Right atrium auricular region (tissue), 2 donors: ENCODE measurements around the gene NSMCE3. TPM values are rescaled to one million over a fixed set of nuclear protein-coding genes. Genes with fewer than 3 reads are reported as not detected.
"Not testable (repeated sequence)": the region's sequence is repeated elsewhere in the genome, so short reads cannot be mapped to it uniquely, and the experiment has no call there.

Experiments used
- DNase-seq: peaks from one replicate; pipeline ENCODE4 v3.0.0-alpha.2; 2019; ENCODE audit warnings: low spot score
- H3K27ac ChIP-seq, 2 donors: fragments of 200-600 bp; sonication (generic); 1 replicate in 1 of 2; 2 replicates in 1 of 2; pipeline ENCODE4 v1.5.1; 2016 to 2019
- H3K27me3 ChIP-seq, 2 donors: fragments of 200-600 bp; sonication (generic); one replicate each; pipeline versions ENCODE4 v1.5.1 to v1.6.0; 2017 to 2019
- H3K36me3 ChIP-seq: fragments of 200-600 bp; sonication (generic); one replicate; pipeline ENCODE4 v1.5.1; 2016
- H3K4me1 ChIP-seq, 2 donors: fragments of 200-600 bp; sonication (generic); one replicate each; pipeline versions ENCODE4 v1.5.1 to v1.6.0; 2017 to 2019
- H3K4me3 ChIP-seq, 2 donors: fragments of 200-600 bp; sonication (generic); 1 replicate in 1 of 2; 2 replicates in 1 of 2; pipeline ENCODE4 v1.5.1; 2017 to 2019; ENCODE audit warnings: mild to moderate bottlenecking in 1 of 2, moderate library complexity in 1 of 2
- H3K9me3 ChIP-seq, 2 donors: fragments of 200-600 bp; sonication (generic); one replicate each; pipeline ENCODE4 v1.5.1; 2019
- total RNA-seq, 2 donors: library from RNA; depleted of rRNA; stranded (reverse); fragments of >200 nt; gene quantifications; one replicate each; pipeline ENCODE4 v1.1.0, GENCODE V29; 2016
- TF ChIP-seq, protein P1 (sequence below), 2 donors: fragments of 200-600 bp; sonication (generic); IDR thresholded peaks; one replicate each; pipeline ENCODE4 v1.5.1; 2019; ENCODE audit warnings: antibody characterized with exemption in 2 of 2

NSMCE3 gene
- total RNA-seq, 2 donors from 2014 or later = 8.8 to 11.5 TPM

DNA sequence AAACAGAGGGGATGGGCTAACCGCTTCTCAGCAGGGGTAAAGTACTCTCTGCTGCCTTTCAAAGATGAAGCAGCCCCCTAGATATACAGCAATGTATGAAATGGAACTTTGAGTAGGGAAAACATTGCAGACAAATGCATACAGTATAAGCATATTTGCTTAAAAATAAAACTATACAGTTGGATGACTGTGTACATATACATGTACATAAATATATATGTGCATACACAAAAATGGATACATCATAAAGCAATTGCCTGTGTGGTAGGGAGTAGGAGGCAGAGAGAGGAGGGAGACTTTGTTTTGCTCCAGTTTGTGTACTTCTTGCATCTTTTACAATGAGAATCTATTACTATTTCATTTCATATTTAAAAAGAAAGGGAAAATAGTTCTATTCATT, 28.4 kb downstream of the NSMCE3 start:
- Histone ChIP-seq H3K4me3 (no peak overlapping the region), H3K9me3 (no peaks in the 10 kb centered on the region), H3K27ac (no peak overlapping the region), H3K36me3 (no peaks in the 10 kb centered on the region), H3K27me3 (no peaks in the 10 kb centered on the region), H3K4me1 (no peaks in the 10 kb centered on the region)
- no peak for DNase-seq
- TF ChIP-seq, protein P1, sequence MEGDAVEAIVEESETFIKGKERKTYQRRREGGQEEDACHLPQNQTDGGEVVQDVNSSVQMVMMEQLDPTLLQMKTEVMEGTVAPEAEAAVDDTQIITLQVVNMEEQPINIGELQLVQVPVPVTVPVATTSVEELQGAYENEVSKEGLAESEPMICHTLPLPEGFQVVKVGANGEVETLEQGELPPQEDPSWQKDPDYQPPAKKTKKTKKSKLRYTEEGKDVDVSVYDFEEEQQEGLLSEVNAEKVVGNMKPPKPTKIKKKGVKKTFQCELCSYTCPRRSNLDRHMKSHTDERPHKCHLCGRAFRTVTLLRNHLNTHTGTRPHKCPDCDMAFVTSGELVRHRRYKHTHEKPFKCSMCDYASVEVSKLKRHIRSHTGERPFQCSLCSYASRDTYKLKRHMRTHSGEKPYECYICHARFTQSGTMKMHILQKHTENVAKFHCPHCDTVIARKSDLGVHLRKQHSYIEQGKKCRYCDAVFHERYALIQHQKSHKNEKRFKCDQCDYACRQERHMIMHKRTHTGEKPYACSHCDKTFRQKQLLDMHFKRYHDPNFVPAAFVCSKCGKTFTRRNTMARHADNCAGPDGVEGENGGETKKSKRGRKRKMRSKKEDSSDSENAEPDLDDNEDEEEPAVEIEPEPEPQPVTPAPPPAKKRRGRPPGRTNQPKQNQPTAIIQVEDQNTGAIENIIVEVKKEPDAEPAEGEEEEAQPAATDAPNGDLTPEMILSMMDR (IDR thresholded peaks at IDR 0.05) = no peak

DNA sequence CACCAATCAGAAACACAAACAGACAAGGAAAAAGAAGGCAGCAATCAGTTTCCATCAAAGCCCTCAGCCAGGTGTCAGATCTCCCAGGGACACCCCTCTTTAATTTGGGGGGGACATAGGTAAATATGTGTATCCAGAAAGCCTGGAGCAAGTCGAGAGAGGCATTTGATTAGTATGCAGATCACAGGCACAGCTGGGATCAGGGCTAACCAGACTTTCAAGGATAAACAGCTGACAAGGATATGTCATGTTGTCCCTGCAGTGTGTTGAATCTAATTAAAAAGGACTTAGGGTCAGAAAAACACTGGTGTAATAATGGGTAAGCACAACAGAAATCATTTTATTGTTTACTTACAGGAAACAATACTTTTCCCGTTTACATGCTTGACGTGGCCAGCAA, 30.2 kb downstream of the NSMCE3 start:
- no peak overlapping the region for H3K4me3 ChIP-seq
- no peaks in the 10 kb centered on the region for H3K36me3 ChIP-seq
- DNase-seq = no peak
- TF ChIP-seq, protein P1 (IDR thresholded peaks at IDR 0.05) = no peak
- no peak overlapping the region for H3K27ac ChIP-seq
- H3K9me3 ChIP-seq = peaks cover 0 to 9% of the 10 kb centered on the region in 2 donors
- H3K4me1 ChIP-seq = no peaks in the 10 kb centered on the region
- H3K27me3 ChIP-seq = no peaks in the 10 kb centered on the region

DNA sequence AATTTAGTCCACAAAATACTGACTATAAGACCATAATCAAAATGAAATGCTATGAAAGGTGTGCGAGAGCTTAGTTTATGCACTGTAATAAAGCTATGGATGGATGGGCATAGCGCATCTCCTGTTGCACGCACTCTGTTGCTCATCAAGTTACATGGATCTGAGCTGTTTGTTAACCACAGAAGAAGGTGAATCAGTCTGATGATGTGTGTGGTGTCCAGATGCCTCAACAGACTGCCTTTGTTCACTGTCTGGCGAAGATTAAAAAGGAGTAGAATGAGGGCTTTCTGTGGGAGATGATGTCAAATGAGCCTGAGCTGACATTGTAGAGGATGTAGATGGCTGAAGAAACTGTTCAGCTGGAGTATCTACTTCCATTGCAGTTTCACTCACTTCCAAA, 36.1 kb downstream of the NSMCE3 start:
- no peak for DNase-seq
- TF ChIP-seq, protein P1 (IDR thresholded peaks at IDR 0.05) = no peak
- no peaks in the 10 kb centered on the region for H3K4me1 ChIP-seq
- H3K9me3 ChIP-seq = peaks cover 0 to 9% of the 10 kb centered on the region in 2 donors
- H3K27me3 ChIP-seq = no peaks in the 10 kb centered on the region
- H3K4me3 ChIP-seq = no peak overlapping the region
- H3K36me3 ChIP-seq = no peaks in the 10 kb centered on the region
- no peak overlapping the region for H3K27ac ChIP-seq

DNA sequence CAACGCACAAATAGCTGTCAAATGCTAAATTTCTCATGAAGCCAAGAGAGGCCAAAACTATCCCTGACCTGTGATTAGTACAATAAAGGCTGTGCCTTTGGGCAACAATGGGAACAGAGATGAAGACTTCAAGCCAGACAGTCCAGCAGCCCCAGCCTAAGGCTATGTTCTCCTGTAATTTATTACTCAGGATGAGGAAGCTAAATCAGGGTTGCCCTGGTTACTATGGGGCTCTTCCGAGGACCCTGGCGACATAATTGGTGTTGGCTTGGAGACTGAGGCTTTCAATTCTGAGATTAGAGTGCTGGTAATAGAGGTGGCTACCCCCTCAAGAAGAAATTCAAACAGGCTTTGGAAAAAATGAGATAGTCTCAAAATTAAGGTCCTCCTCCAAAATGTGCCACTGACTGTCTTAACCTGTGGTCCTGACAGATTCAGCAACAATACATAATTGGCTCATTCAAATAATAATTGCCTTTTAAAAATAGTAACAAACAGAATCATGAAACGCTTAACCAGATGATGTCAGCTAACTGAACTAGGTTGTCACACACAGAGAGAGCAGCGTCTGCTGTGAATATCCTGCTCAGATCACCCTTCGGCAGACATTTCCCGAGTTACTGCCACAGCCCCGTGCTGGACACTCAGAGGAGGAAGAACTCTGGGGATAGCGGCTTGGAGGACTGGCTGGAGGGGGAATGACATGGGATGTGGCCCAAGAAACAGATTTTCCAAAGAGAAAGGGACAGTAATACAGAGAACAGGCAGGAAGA, 43.0 kb downstream of the NSMCE3 start:
- Histone ChIP-seq H3K9me3 (no peaks in the 10 kb centered on the region), H3K27me3 (no peaks in the 10 kb centered on the region), H3K27ac (no peak overlapping the region), H3K4me1 (no peaks in the 10 kb centered on the region), H3K4me3 (no peak overlapping the region), H3K36me3 (no peaks in the 10 kb centered on the region)
- DNase-seq = no peak
- TF ChIP-seq, protein P1 (IDR thresholded peaks at IDR 0.05) = no peak

DNA sequence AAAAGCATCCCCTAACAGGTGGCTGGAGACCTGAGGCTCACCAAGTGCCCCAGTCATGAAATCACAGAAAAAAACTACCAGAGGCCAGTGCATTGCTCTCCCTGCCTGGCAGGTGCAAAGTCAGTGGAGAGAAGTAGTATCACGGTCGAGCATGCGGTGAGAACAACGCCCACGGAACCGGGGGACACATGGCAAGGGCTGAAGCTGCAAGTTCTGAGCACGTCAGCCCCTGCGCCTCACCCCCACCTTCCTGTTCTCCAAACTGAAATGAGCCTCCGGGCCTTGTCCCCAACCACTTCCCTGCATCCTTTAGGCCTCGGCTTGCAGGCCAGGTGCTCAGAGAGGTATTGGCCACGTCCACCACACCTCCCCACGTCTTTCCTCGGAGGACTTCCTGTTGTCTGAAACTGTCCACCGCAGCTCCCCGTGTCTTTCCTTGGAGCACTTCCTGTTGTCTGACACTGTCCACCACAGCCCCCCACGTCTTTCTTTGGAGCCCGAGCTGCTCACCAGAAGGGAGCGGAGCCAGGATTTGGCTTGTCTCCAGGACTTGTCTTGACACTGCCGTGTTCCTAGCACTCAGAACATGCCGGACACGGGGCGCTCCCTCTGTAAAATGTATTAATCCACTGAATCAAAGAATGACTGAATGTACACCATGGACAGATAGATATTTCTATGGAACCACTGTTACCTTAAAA, 43.9 kb downstream of the NSMCE3 start:
- H3K27ac ChIP-seq = no peak overlapping the region
- no peaks in the 10 kb centered on the region for H3K4me1 ChIP-seq
- DNase-seq = no peak
- H3K9me3 ChIP-seq = no peaks in the 10 kb centered on the region
- no peak overlapping the region for H3K4me3 ChIP-seq
- no peaks in the 10 kb centered on the region for H3K36me3 ChIP-seq
- TF ChIP-seq, protein P1 (IDR thresholded peaks at IDR 0.05) = no peak
- no peaks in the 10 kb centered on the region for H3K27me3 ChIP-seq

DNA sequence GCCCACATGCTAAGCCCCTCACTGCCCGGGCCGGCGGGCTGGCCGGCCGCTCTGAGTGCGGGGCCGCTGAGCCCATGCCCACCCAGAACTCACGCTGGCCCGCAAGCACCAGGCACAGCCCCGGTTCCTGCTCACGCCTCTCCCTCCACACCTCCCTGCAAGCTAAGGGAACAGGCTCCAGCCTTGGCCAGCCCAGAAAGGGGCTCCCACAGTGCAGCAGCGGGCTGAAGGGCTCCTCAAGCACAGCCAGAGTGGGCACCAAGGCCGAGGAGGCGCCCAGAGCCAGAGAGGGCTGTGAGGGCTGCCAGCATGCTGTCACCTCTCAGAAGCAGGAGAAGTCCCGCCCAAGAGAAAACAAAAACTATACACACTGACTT, 44.6 kb downstream of the NSMCE3 start:
- H3K36me3 ChIP-seq, DNase-seq, H3K27me3 ChIP-seq, H3K4me1 ChIP-seq, H3K9me3 ChIP-seq, H3K4me3 ChIP-seq, H3K27ac ChIP-seq: not testable (repeated sequence)

DNA sequence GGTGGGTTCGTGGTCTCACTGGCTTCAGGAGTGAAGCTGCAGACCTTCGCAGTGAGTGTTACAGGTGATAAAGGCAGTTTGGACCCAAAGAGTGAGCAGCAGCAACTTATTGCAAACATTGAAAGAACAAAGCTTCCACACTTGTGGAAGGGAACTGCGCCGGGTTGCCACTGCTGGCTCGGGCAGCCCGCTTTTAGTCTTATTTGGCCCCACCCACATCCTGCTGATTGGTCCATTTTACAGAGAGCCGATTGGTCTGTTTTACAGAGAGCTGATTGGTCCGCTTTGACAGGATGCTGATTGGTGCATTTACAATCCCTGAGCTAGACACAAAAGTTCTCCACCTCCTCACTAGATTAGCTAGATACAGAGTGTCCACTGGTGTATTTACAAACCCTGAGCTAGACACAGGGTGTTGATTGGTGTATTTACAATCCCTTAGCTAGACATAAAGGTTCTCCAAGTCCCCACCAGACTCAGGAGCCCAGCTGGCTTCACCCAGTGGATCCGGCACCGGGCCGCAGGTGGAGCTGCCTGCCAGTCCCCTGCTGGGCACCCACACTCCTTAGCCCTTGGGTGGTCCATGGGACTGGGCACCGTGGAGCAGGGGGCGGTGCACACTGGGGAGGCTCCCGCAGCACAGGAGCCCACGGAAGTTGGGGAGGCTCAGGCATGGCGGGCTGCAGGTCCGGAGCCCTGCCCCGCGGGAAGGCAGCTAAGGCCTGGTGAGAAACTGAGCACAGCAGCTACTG, 45.2 kb downstream of the NSMCE3 start:
- H3K27ac ChIP-seq, H3K27me3 ChIP-seq, H3K9me3 ChIP-seq, H3K4me3 ChIP-seq, DNase-seq, H3K36me3 ChIP-seq, H3K4me1 ChIP-seq: not testable (repeated sequence)
